HS-27A (cell line): ENCODE results near the gene KRTAP10-2.
"Not testable (repeated sequence)": the region's sequence is repeated elsewhere in the genome, so short reads cannot be mapped to it uniquely, and the experiment has no call there.

Experiments used
- DNase-seq: peaks from one replicate; pipeline ENCODE4 v3.0.0-alpha.2; 2012; ENCODE audit warnings: low read depth, missing footprints

Gene KRTAP10-2, protein sequence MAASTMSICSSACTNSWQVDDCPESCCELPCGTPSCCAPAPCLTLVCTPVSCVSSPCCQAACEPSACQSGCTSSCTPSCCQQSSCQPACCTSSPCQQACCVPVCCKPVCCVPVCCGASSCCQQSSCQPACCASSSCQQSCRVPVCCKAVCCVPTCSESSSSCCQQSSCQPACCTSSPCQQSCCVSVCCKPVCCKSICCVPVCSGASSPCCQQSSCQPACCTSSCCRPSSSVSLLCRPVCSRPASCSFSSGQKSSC

DNA sequence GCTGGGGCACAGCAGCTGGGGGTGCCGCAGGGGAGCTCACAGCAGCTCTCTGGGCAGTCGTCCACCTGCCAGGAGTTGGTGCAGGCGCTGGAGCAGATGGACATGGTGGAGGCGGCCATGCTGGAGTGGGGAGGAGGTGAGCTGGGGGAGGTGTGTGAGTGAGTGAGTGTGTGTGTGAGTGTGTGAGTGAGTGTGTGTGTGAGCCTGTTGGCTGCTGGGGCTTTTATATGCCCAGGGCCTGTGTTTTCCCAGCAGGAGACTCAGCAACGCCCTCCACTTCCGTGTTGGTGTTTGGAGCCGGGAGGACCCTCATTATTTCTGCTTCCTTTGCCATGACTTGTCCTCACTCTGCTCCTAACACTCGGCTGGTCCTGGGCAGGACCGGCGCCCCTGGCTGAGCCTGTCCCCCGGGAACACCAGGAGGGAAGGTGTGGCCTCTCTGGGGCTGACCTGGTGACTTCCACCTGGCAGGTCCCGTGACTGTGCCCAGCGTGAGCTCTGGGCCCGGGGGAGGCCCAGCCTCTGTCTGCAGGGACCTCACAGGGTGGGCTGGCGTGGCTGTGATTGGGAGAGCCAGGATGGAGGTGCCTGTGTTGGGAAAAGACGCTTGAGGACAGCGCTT, at the start of gene KRTAP10-2:
Gene KRTAP10-2 (minus strand): TSS at position 166 of the 622 bp plus-strand sequence. CDS start 47 bp downstream, at position 119.
- no peak for DNase-seq

DNA sequence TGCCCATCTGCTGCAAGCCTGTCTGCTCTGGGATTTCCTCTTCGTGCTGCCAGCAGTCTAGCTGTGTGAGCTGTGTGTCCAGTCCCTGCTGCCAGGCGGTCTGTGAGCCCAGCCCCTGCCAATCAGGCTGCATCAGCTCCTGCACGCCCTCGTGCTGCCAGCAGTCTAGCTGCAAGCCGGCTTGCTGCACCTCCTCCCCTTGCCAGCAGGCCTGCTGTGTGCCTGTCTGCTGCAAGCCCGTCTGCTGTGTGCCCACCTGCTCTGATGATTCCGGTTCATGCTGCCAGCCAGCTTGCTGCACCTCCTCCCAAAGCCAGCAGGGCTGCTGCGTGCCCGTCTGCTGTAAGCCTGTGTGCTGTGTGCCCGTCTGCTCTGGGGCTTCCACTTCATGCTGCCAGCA, 49.8 kb upstream of the KRTAP10-2 start:
- not testable (repeated sequence) for DNase-seq

DNA sequence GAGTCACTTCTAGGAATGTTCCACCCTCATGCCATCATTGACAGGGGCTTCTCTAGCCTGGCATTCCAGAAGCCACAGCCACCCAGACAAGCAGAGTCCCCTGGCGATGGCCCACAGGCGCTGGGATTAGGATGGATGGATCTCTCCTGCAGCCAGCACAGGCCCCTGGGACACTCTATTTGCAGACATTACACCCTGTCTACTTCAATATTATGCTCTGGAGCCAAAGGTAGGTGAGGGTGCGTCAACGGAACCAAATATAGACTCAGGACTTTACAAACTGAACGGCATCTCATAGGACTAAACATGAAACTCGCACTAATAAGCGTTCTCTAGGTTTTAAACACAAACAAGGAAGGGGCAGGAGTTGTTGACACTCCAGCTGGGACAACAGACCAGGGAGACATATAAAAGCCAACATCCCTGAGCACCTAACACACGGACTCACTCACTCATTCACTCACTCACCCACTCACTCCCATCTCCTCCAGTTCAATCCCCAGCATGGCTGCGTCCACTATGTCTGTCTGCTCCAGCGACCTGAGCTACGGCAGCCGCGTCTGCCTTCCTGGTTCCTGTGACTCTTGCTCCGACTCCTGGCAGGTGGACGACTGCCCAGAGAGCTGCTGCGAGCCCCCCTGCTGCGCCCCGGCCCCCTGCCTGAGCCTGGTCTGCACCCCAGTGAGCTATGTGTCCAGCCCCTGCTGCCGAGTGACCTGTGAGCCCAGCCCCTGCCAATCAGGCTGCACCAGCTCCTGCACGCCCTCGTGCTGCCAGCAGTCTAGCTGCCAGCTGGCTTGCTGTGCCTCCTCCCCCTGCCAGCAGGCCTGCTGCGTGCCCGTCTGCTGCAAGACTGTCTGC, 49.0 kb upstream of the KRTAP10-2 start, which contains the start of gene KRTAP10-7:
Gene KRTAP10-7 (plus strand): TSS at position 480 of the 861 bp plus-strand sequence. CDS start 25 bp downstream, at position 505.
- not testable (repeated sequence) for DNase-seq

- no peak for DNase-seq
These were observed 48.1 kb upstream of the KRTAP10-2 start for GRCh38 chr21:44599264-44600029.

- no peak for DNase-seq
These were observed 46.8 kb upstream of the KRTAP10-2 start for GRCh38 chr21:44598061-44598460.

GRCh38 chr21:44596068-44596725, 44.9 kb upstream of the KRTAP10-2 start:
- no peak for DNase-seq

- no peak for DNase-seq
These were observed 44.2 kb upstream of the KRTAP10-2 start for GRCh38 chr21:44595524-44595923.

- DNase-seq, result no peak
These were observed 43.2 kb upstream of the KRTAP10-2 start for GRCh38 chr21:44594406-44594916.

GRCh38 chr21:44593598-44594405, 42.5 kb upstream of the KRTAP10-2 start:
- DNase-seq, result no peak

DNA sequence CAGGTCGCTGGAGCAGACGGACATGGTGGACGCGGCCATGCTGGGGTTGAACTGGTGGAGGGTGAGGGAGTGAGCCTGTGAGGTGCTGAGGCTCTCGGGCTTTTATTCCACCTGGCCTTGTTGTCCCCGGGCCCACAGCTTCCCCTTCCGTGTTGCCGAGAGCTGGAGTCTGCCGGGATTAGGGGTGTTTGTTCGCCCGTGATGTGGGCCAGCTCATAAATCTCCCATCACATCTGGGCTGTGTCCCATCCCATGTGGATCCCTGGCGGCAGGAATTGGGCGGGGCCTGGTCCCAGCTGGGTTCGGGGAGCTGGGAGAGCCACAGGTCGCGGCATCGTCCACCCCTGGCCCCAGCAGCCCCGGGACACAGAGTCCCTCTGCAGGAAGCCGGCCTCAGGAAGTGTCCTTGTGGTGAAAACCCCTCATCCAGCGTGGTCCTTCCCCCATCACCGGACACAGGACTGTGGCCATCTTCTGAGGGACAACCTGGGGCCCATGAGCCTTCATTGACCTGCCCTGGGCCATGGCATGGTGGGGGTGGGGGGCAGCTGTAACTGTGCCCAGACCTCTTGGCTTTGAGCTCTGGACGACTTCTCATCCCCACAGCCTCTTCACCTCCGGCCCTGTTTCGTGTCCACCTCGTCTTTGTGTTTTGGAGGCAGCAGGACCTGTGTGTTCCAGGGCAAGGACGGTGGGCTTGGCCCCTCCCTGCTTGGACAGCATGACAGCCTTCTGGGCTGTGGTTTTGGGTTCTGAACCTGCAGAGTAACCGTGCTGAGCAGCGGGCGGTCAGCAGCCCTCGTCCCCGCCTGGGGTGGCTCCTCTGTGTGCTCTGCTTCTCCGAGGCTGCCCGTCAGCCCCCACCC, 41.4 kb upstream of the KRTAP10-2 start, which contains the start of gene KRTAP10-6:
Gene KRTAP10-6 (minus strand): TSS at position 60 of the 866 bp plus-strand sequence. CDS start 21 bp downstream, at position 39.
- no peak for DNase-seq

DNA sequence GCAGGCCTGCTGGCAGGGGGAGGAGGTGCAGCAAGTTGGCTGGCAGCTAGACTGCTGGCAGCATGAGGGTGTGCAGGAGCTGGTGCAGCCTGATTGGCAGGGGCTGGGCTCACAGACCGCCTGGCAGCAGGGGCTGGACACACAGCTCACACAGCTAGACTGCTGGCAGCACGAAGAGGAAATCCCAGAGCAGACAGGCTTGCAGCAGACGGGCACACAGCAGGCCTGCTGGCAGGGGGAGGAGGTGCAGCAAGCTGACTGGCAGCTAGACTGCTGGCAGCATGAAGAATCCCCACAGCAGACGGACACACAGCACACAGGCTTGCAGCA, 40.5 kb upstream of the KRTAP10-2 start:
- not testable (repeated sequence) for DNase-seq

DNA sequence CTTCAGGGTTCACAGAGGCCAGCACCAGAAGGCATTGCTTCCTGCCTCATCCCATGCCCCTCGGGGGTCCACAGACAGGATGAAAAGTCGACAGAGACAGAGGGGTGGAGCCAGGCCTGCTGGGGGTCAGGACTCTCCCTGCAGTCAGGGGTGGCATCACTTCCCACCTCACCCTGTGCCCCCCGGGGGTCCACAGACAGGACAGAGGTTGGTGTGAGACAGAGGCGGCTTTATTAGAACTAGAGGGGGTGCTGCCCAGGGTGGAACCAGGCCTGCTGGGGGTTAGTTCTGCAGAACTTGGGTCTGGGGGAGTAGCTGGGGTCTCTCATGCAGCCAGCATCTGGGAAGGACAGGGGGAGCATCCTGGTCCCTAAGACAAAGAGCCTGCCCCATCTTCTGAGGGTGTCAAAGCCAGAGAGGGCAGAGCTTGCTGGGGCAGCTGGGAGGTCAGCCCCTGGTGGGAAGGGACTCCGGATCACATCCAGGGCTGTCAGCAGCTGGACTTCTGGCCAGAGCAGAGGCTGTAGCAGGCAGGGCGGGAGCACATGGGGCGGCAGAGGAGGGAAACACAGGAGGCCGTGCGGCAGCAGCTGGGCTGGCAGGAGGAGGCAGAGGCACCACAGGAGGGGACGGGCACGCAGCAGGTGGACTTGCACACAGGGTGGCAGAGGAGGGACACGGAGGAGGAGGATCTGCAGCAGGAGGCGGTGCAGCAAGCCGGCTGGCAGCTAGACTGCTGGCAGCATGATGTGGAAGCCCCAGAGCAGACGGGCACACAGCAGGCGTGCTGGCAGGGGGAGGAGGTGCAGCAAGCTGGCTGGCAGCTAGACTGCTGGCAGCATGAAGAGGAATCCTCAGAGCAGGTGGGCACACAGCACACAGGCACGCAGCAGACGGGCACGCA, 39.8 kb upstream of the KRTAP10-2 start:
- not testable (repeated sequence) for DNase-seq

DNA sequence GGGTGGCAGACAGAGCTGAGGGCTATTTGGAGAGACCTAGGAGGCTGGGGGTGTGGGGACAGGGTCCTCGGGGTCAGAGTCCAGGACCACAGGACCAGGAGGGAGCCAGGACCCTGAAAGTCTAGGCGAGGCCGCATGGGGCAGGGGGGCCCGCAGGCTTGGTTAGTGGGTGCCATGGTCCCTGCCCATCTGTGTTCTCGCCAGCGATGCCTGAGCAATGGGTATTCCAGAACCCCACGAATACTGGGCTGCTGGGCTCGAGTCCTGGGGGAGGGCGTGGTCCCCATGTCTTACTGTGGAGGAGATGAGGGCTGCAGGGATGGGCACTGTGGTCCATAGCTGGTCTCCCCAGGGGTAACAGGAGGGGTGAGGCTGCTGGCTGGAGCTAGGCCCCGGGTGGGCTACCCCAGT, 39.0 kb upstream of the KRTAP10-2 start:
- no peak for DNase-seq

- no peak for DNase-seq
These were observed 38.4 kb upstream of the KRTAP10-2 start for GRCh38 chr21:44589586-44590305.

DNA sequence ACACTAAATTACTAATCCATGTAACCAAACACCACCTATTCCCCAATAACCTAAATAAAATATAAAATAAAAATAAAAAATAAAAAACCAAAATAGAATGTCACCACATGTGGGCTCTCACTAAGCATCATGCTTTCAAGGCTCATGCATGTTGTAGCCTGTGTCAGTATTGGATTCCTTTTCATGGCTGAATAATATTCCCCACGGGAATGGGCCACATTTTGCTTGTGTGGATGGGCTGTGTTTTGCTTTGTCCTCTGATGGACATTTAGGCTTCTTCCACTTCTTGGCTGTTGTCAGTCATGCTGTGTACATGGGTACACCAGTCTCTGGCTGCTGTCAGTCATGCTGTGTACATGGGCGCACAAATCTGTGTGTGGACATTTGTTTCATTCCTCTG, 37.8 kb upstream of the KRTAP10-2 start:
- no peak for DNase-seq

DNA sequence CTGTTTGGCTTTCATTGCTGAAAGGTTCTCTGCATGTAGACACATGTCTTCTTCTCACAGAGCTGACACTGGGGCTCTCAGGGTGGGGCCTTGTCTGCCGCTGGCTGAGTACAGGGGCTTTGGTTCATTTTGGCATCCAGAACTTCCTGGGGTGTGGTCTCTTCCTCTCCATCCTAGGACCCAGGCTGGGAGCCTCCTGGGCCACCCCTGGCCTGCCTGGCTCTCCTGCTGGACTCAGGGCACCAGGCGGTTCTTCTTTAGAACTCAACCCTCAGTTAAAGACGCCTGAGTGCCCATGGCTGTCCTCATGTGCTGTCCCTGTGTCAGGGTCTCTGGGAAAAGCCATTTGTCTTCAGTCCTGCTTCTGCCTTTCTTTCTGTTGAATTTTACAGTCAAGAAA, 34.6 kb upstream of the KRTAP10-2 start:
- DNase-seq, result no peak

GRCh38 chr21:44583800-44584147, 32.5 kb upstream of the KRTAP10-2 start:
- DNase-seq, result no peak
